Measurements from ENCODE around the gene STYXL2. TPM values are rescaled to one million over a fixed set of nuclear protein-coding genes. Genes with fewer than 3 reads are reported as not detected.

The STYXL2 gene
- polyA plus RNA-seq, 1 donor, result 0.45 TPM

GRCh38 chr1:167109125-167109524 lies 15.2 kb downstream of the STYXL2 start:
- DNase-seq, result no peak

GRCh38 chr1:167110586-167110985 lies 16.7 kb downstream of the STYXL2 start:
- DNase-seq, result no peak

DNA sequence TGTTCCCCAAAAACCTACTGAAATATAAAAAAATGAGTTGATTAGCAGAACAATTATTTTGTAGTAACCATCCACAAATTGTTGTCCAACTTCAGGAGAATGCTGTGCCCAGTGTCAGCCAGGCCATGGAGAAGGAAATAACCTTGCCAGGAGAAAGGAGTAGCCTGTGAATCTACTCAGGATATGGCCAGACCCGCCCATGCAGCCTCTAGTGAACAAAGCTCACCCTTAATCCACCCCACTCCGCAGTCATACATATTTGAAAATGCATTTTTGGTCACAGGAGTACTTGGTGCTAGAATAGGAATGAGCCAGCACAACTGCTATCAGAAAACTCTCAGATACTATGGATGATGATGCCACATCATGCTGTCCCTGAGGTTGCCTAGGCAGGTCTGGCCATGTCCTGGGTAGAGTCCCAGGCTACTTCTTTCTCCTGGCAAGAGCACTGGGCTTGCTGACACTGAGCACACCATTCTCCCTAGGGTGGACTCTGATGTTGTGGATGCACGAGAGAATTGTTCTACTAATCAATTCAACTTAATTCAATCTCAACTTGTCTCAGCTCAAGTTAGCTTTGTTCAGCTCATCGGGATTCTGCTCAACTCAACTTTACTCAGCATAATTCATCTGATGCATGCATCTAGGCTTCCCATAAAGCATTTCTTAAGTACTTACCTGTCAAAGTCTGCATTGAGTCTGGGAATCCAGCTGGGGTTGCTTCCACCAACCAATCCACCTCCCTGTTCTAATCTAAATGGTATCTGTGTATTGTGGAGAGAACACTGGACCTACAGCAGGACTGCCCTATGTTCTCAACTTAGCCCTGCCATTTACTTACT lies 18.2 kb downstream of the STYXL2 start:
- no peak for DNase-seq

- DNase-seq, result no peak
Measured at GRCh38 chr1:167114725-167115124, 20.9 kb downstream of the STYXL2 start.

DNA sequence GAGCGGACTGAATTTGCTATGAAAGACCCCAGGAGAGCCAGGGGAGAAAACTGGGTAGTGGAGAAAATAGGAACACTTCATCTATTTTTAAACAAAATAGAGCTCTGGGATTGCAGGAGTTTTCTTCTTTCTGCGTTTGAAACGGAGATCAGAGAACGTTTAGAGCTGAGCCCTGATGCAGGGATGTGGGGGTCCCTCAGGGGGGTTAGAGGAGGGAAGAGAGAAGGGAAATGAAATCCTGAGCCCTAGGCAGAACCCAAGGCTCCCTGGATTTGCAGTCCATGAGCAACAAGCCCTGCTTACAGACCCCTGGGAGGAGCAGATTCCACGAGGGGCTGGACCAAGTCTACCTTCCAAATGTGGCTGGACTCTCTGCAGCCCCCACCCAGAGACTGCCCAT lies 21.8 kb downstream of the STYXL2 start:
- no peak for DNase-seq

DNA sequence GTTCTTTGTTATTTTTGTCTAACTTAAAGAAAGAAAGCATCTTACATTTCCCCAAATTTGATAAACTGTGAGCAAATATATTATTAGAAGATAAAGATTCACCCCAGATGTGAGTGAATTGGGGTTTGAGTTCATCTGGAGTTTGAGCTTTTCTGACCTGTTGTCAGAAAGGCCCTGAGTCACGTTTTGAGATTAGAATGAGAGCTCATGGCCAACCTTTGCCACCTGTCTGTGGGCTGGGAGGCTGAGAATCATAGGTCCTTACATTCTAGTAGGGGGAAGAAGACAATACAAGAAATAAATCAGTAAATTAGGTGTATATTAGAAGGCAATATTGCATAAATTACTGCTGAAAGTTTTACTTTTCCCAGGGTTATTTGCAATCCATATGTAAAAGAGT lies 22.3 kb downstream of the STYXL2 start:
- no peak for DNase-seq

GRCh38 chr1:167117225-167117624 lies 23.4 kb downstream of the STYXL2 start:
- DNase-seq, result no peak

GRCh38 chr1:167118188-167118587 lies 24.3 kb downstream of the STYXL2 start:
- DNase-seq, result no peak

- no peak for DNase-seq
Measured at GRCh38 chr1:167119696-167120095, 25.8 kb downstream of the STYXL2 start.

DNA sequence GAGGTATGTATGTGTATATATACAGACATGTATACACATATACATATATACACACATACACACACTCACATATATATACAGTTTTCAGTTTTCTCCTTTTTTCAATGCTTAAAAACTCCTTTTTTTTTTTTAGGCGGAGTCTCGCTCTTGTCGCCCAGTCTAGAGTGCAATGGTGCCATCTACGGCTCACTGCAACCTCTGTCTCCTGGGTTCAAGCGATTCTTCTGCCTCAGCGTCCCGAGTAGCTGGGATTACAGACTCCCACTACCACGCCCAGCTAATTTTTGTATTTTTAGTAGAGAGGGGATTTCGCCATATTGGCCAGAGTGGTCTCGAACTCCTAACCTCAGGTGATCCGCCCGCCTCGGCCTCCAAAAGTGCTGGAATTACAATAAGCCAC lies 27.0 kb downstream of the STYXL2 start:
- DNase-seq, result no peak

DNA sequence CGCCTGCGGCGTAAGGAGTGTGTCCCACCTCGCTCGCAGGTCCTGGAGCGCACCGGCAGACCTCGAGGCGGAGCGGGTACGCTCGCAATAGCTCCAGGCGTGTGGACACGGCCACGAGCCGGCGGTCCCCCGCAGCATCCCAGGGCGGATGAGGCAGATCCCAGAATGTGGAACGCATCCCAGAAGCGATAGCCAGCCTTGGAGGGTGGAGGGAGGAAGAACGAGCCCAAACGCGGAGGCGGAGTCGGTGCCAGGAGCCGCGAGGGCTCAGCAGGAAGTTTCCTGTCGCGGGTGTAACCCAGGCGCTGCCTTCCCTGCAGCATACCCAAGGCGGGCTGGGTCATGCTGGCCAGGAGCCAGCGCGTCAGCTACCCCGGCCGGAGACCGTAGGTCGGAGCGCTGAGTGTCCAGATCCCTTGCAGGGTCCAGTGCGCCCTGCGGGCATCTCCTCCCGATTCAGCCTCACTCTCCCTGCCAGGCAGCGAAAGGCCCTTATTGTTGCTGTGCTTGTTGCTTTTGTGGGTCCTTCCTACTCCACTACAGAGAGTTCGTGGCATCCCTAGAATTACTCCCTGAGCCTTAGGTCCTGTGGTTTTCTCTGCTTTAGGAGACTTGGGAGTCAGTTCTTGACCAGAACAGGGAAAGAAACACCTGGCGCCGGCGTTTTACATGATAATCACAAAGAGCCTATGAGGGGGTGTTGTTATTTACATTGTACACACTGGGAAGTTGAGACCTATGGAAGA lies 27.7 kb downstream of the STYXL2 start:
- peak; percentile 40 for DNase-seq

DNA sequence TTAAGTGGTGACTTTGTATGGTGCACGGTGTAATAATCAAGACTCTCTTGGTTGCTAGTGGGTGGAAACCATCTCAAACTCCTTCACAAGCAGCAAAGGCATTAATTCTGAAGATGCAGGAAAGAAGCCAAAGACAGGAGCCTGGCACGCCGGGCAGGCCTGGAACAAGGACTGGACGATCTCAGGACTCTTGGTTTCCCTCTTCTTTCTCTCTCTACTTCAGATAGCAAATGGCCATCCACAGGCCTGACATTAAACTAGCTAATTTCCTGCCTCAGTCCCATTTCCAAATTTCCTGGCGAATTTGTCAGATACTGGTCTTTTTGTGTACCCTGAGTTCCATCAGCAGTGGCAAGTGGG lies 28.2 kb downstream of the STYXL2 start:
- DNase-seq, result no peak

GRCh38 chr1:167122568-167122967 lies 28.7 kb downstream of the STYXL2 start:
- no peak for DNase-seq

DNA sequence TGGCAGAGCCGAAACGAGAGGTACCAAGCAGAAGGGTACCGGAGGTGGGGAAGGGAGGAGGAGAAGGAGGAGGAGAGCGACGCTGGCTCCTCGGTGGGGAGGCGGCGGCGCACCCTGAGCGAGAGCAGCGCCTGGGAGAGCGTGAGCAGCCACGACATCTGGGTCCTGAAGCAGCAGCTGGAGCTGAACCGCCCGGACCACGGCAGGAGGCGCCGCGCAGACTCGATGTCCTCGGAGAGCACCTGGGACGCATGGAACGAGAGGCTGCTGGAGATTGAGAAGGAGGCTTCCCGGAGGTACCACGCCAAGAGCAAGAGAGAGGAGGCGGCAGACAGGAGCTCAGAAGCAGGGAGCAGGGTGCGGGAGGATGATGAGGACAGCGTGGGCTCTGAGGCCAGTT lies 32.4 kb downstream of the STYXL2 start:
- DNase-seq, result no peak

DNA sequence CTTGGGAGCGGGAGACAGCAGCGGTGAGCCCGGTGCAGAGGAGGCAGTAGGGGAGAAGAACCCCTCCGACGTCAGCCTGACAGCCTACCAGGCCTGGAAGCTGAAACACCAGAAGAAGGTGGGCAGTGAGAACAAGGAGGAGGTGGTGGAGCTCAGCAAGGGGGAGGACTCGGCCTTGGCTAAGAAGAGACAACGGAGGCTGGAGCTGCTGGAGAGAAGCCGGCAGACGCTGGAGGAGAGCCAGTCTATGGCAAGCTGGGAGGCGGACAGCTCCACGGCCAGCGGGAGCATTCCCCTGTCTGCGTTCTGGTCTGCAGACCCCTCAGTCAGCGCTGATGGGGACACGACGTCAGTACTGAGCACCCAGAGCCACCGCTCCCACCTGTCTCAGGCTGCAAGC lies 32.9 kb downstream of the STYXL2 start:
- DNase-seq, result no peak

DNA sequence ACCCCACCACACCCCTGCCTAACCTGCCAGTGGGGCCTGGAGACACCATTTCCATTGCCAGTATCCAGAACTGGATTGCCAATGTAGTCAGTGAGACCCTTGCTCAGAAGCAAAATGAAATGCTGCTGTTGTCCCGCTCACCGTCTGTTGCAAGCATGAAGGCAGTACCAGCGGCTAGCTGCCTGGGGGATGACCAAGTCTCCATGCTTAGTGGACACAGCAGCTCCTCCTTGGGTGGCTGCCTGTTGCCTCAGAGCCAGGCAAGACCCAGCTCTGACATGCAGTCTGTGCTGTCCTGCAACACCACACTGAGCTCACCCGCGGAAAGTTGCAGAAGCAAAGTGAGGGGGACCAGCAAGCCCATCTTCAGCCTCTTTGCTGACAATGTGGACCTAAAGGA lies 33.4 kb downstream of the STYXL2 start:
- no peak for DNase-seq

GRCh38 chr1:167127661-167128060 lies 33.8 kb downstream of the STYXL2 start:
- DNase-seq, result no peak

GRCh38 chr1:167128261-167129227 lies 34.7 kb downstream of the STYXL2 start:
- DNase-seq, result no peak

DNA sequence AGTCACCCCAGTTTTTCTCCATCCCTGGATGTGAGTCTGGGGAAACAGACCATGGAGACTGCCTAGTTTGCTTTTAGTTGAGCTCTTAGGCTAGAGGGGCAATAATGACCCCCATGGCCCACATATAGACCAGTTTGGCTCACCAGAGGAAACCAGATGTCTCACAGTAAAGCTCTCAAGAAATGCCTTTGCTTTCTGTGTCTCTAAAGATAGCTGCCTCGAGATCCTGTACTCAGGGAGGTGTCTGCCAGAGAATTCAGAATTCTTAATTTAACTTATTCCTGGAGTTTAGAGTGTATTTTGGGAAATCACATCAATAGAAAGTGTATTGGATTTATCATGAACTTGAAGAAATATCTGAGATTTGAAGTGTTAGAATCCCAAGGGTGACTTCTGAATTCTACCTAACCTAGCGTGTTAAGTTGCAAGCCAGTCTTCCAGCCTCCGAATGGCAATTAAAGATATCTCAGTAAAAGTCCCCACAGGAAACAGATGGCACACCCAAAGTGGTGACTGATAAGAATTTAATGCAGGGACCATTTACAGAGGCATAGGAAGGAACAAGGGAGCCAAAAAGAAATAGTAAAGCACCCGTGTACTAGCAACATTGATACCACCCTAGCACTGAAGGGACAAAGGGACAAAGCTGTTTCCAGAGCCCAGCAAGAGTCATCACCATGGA lies 37.1 kb downstream of the STYXL2 start:
- DNase-seq, result no peak

DNA sequence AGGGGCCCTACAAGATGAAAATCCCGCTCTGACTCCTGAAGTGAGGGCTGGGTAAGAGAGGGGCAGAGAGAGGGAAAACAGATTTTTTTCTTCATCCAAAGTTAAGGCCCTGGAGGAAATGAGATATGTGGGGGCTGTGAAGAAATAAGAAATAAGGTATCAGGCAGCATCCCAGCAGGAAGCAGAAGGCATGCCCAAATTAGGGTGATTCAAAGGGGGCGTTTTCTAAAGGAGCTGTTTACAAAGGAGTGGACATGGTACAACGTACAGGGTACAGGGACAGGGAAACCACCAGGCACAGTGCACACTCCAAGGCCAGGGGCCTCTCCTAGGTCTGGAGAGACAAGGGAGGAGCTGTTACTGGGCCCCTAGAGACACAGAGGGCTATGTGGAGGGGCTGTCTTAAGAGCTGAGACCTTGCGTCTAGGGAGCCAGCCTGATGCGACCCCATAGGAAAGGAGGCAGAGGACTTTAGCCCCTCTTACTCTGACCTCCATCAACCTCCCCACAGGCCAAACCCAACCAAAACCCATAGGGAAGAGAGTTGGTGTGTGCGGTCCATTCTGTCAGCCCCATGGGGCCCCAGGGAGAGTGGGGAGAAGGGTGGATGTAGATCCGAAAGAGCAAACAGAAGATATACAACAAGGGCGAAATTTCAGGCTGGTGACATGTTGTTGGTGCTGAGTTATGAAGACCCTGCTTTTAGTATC lies 38.6 kb downstream of the STYXL2 start:
- DNase-seq, result no peak

DNA sequence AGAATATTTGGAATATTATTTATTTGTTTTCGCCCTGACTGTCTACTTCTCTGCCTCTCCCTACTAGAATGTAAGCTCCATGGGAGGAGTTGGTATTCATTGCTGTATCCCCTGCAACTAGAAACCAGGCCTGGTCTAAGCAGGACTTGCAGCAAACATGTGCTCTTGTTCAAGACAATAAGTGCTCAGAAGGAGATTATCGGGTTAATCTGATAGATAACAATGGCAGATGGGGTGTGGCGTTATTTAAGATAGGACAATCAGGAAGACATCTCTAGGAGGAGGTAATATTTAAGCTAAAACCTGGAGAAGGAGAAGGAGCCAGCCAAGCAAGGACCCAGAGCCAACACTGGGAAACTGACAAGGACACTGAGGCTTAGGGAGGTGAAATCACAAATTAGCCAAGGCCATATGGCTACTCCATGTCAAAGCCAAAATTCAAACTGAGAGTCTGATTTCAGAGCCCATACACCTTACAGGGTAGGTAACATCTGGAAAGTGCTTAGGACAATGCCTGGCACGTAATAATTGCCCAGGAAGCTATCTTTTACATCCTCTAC lies 41.5 kb downstream of the STYXL2 start:
- no peak for DNase-seq
